ENCODE data around the gene KCTD1.
A peak's percentile ranks its signal among the peaks of the same experiment; 100 is the strongest.

The KCTD1 gene

GRCh38 chr18:26549263-26550094, 1.1 kb upstream of the KCTD1 start:
- DNase-seq (ENCODE audit: low spot score) = peak; percentile 77

- peak; percentile 70 for DNase-seq (ENCODE audit: low spot score)
These were observed 523 bp downstream of the KCTD1 start for GRCh38 chr18:26547646-26548414.

GRCh38 chr18:26546875-26547645, 1.3 kb downstream of the KCTD1 start:
- no peak for DNase-seq (ENCODE audit: low spot score)

DNA sequence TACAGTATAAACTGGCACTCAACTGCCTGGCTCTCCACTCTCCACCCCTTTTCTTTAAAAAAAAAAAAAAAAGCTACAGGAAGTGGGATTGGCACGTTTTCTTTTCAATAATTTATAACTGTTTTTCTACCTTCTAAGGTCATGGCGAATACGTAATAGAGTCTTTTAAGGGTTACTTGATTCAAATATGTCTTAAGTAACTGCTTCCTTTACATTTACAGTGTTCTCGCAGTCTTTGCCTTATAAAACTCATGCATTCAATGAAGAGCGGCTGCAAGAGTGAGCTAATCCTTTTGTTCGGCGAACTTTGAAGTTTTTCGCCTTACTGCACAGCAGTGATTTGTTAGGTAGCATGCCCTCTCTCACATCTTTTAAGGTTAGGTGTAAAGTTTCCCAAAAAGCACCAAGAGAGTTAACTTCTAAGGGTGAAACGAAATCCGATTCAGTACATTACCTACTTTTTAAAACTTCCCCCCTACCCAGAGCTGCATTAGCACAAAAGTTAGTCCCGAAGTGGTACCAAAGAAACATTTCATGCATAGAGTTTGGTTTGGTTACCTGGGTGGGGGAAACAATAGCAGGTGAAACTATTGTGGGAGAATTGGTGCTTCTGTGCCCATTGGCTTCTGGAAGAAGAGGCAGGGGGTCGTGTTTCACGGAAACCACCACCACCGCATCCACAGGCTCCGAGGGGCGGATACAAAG, 2.0 kb downstream of the KCTD1 start:
- DNase-seq (ENCODE audit: low spot score) = no peak

- DNase-seq (ENCODE audit: low spot score) = no peak
These were observed 2.8 kb downstream of the KCTD1 start for GRCh38 chr18:26545335-26546123.

DNA sequence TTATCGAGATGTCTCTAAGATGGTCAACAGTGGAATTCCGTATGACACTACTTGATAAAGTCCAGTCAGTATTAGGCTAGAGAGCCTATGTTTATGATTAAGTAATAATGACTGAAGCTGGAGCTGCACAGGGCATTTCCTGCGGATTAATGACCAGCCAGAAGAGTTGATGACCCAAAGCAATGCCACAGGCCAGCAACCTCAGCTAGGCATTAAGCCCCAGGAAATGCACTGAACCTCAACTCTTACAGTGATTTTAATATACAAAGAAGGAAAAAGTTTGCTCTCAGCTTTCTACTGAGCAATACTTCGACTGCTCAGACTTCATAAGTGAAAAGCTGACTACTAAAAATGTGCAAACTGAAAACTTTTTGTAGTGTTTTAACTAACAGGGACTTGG, 3.9 kb downstream of the KCTD1 start:
- DNase-seq (ENCODE audit: low spot score) = no peak

- no peak for DNase-seq (ENCODE audit: low spot score)
These were observed 5.0 kb downstream of the KCTD1 start for GRCh38 chr18:26543373-26543772.

DNA sequence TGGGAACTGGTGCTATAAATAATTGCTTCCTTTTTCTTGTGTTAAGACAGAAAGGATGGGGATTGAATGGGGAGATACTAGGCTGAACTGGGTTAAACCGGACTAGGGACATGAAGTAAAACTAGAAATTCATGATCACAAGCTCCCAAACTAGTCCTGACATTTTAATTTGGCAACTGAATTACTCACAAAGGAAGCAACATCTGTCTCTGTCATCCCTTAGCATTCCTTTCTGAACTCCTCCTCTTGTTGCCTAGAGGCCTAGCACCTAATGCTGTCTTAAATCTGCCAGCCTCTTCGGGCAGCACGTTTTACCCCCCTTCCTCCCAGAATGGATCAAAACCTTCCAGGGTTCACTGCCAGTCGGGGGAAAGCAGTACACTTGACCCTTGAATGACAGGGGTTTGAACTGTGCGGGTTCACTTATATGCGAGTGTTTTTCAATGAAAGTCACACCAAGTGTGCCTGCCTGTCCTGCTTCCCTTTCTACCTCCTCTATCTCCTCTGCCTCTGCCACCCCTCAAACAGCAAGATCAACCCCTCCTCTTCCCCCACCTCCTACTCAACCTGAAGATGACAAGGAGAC, 8.2 kb downstream of the KCTD1 start:
- peak; percentile 41 for DNase-seq (ENCODE audit: low spot score)

- DNase-seq (ENCODE audit: low spot score) = no peak
These were observed 9.8 kb downstream of the KCTD1 start for GRCh38 chr18:26538524-26538923.

GRCh38 chr18:26536664-26537063, 11.7 kb downstream of the KCTD1 start:
- no peak for DNase-seq (ENCODE audit: low spot score)

GRCh38 chr18:26536032-26536431, 12.3 kb downstream of the KCTD1 start:
- no peak for DNase-seq (ENCODE audit: low spot score)

DNA sequence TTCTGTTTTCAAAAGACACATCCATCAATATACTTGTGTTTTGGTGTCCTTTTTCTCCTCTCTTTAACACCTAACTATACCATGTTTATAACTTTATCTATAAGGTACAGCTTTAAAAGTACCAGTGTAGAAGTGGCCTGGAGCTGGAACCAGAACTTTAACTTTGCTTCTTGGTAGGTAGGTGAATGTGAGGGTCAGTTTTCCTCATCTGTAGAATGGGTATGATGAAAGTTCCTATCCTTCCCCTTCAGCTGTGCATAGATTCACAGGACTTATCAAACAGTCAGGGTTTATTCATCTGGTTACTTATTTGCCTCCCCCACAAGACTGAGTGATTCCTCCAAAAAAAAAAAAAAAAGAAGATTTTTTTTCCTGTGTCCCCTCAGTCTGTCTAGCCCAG, 12.7 kb downstream of the KCTD1 start:
- no peak for DNase-seq (ENCODE audit: low spot score)

DNA sequence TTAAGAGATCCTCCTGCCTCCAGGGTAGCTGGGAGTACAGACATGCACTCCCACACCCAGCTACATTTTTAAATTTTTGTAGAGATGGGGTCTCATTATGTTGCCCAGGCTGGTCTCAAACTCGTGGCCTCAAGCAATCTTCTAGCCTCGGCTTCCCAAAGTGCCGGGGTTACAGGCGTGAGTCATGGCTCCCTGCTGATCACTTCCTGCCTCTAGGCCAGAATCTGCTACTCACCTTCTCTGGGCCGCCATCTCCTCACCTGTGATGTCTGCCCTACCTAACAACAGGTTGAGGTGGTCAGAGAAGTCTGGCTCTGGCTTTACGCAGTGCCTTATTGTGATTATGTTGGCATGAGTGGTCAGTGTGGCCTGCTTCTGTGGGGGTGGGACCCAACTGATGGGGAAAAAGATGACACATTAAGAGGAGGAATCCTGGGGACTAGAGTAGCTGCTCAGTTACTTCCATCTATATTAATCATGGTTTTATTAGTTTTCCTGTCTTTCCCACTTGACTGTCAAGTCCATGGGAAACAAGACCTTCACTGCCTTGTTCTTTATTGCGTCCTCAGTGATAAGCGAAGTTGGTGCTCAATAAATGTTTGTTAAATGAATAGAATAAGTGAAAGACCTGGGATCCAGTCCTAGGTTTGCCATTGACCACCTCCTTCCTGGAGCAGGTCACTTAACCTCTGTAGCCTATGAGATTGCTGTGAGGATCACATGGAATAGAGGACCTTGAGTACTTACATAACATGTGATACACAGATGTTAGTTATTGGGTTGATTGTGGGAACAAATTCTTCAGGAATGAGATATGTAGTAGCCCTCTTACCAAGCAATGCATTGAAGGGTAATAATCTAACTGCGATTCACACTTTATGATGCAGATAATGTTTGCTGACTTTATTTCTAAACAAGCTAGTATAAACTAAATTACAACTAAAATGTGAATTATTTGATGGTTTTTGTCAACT, 15.7 kb downstream of the KCTD1 start:
- no peak for DNase-seq (ENCODE audit: low spot score)

DNA sequence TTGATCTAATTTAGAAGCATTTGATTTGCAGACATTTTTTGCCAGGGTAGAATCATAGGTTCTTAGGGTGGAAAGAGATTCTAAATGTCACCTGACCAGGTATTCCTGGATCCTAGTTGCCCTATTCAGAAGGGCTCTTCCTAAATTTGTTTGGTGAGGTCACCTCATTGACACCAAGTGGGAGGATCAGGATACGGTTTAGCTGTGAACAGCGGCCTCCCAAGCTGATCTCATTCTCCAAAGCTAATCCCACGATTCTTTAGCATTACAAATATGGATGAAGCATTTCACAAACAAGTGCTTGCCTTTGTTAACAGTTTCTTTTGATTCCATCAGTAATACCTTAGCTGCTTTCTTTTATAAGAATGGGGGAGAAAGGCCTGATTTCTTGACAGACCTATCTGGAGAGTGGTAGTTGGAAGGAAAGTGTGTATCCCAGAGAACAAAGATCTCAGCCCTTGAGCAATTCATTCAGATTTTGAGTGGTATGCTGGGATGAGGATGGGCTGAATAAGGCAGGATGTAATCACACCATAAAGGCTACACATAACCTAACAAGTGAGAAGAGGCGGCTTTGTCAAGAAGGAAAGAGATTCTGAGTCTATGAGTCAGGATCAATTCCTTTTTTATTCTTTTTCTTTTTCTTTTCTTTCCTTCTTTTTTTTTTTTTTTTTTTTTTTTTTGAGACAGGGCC, 16.6 kb downstream of the KCTD1 start:
- no peak for DNase-seq (ENCODE audit: low spot score)

GRCh38 chr18:26526966-26527234, 21.5 kb downstream of the KCTD1 start:
- DNase-seq (ENCODE audit: low spot score) = no peak

DNA sequence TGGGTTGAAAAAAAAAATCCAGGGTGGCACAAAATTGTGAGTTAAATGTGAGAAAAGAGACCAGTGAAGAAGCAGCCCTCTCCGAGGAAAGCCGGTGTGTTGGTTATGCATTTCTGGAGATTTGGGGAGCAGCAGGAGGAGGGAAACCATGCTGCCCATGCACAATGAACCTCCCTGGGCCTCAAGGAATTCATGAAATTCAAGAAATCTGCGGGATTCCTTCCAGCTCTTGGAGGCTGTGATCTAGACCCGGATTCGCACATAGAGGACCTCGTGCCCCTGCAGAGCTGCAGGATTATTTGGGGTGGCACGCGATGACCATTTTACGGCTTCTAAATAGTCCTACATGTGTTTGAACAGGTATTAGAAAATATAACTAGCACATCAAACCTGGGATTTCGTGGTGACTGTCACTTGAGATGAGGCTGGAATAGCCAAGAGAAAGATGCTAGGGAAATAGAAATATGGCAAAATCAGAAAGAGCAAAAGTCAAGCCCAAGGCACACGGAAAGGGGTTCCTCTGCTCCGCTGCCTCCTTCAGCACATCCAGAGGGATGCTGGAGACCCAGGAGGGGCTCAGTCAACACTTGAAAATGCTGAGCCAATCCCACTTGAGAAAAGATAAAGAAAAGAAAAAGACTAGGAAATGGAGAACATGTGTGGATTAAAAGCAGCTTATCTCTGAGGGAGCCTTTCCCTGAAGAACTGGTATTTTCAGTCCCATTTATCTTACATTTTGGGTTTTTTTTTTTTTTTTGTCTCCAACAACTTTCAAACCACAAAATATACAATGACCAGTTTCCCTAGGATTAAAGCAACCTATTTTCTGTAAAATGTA, 22.0 kb downstream of the KCTD1 start:
- no peak for DNase-seq (ENCODE audit: low spot score)

GRCh38 chr18:26524504-26525351, 23.6 kb downstream of the KCTD1 start:
- no peak for DNase-seq (ENCODE audit: low spot score)
